Activated naive CD8-positive, alpha-beta T cell treated with anti-CD3 and anti-CD28 coated beads, Interleukin-2, amount 10 ng/mL, durations not matched to agents 7 days and 5 days (primary cell): Measurements from ENCODE around the gene SPECC1. TPM values are rescaled to one million over a fixed set of nuclear protein-coding genes. Genes with fewer than 3 reads are reported as not detected.
A peak's percentile ranks its signal among the peaks of the same experiment; 100 is the strongest.
"Not testable (repeated sequence)": the region's sequence is repeated elsewhere in the genome, so short reads cannot be mapped to it uniquely, and the experiment has no call there.

Experiments used
- ATAC-seq: fragments of 150-1000 bp; cut with Tn5 transposase; one replicate; pipeline ENCODE4 v1.10.0; 2021; ENCODE audit warnings: low read depth, moderate library complexity
- POLR2A ChIA-PET: fragments of 350-600 bp; sonication (Branson Sonifier 250); formaldehyde crosslinking; loops from one replicate; lab custom pipeline; 2021; ENCODE audit warnings: antibody characterized with exemption; lab: Charles Lee
- DNase-seq: peaks from one replicate; pipeline ENCODE4 v3.0.0; 2021
- H3K27ac Mint-ChIP-seq: one replicate; pipeline ENCODE4 v1.8.0; 2022; ENCODE audit warnings: mild to moderate bottlenecking, mixed read lengths
- H3K27me3 Mint-ChIP-seq: one replicate; pipeline ENCODE4 v1.8.0; 2022; ENCODE audit warnings: mild to moderate bottlenecking, moderate library complexity, mixed read lengths
- H3K36me3 Mint-ChIP-seq: one replicate; pipeline ENCODE4 v1.8.0; 2021; ENCODE audit warnings: mild to moderate bottlenecking, mixed read lengths
- H3K4me1 Mint-ChIP-seq: one replicate; pipeline ENCODE4 v1.8.0; 2021; ENCODE audit warnings: mixed read lengths
- H3K4me3 Mint-ChIP-seq: one replicate; pipeline ENCODE4 v1.8.0; 2022; ENCODE audit warnings: mild to moderate bottlenecking, moderate library complexity, mixed read lengths
- H3K9me3 Mint-ChIP-seq: one replicate; pipeline ENCODE4 v1.8.0; 2021; ENCODE audit warnings: mixed read lengths
- total RNA-seq, 2 experiments: library from RNA; stranded (reverse); gene quantifications; one replicate each; pipeline ENCODE4 v1.2.3, GENCODE V29; 2021

SPECC1 gene
- total RNA-seq, 2 experiments from 2014 or later, result 8.3 to 10.0 TPM

GRCh38 chr17:20235747-20236146 is 226.6 kb downstream of the SPECC1 start:
- POLR2A ChIA-PET, result interaction anchor here (1.9 kb wide), 1 partner anchor 10 kb away, joined by 5 read pairs; no protein-coding TSS in a partner anchor
- Mint-ChIP-seq H3K36me3 (peaks cover 4% of the 10 kb centered on the region), H3K27ac (no peak overlapping the region), H3K27me3 (no peaks in the 10 kb centered on the region), H3K4me3 (no peak overlapping the region), H3K9me3 (no peaks in the 10 kb centered on the region), H3K4me1 (peaks cover 18% of the 10 kb centered on the region)
- DNase-seq (no peak), ATAC-seq (no peak)

GRCh38 chr17:20236578-20237227 is 227.5 kb downstream of the SPECC1 start:
- H3K36me3 Mint-ChIP-seq, result peaks cover 4% of the 10 kb centered on the region
- no peaks in the 10 kb centered on the region for H3K9me3 Mint-ChIP-seq
- no peak overlapping the region for H3K27ac Mint-ChIP-seq
- no peaks in the 10 kb centered on the region for H3K27me3 Mint-ChIP-seq
- POLR2A ChIA-PET, result interaction anchor here (1.0 to 1.9 kb wide), 2 partner anchors 9 to 33 kb away, joined by 5 read pairs; no protein-coding TSS in a partner anchor
- DNase-seq (no peak), ATAC-seq (no peak)
- H3K4me3 Mint-ChIP-seq, result no peak overlapping the region
- H3K4me1 Mint-ChIP-seq, result peaks cover 18% of the 10 kb centered on the region

- POLR2A ChIA-PET, DNase-seq, H3K4me3 Mint-ChIP-seq, H3K4me1 Mint-ChIP-seq, H3K27me3 Mint-ChIP-seq, H3K27ac Mint-ChIP-seq, H3K36me3 Mint-ChIP-seq, H3K9me3 Mint-ChIP-seq, ATAC-seq: not testable (repeated sequence)
These were observed 230.6 kb downstream of the SPECC1 start for GRCh38 chr17:20239776-20240175.

GRCh38 chr17:20241855-20242254 is 232.7 kb downstream of the SPECC1 start:
- DNase-seq (no peak), ATAC-seq (no peak)
- H3K4me1 Mint-ChIP-seq, result peaks cover 12% of the 10 kb centered on the region
- POLR2A ChIA-PET, result no interaction called here
- H3K4me3 Mint-ChIP-seq, result no peak overlapping the region
- H3K27me3 Mint-ChIP-seq, result no peaks in the 10 kb centered on the region
- peaks cover 7% of the 10 kb centered on the region for H3K36me3 Mint-ChIP-seq
- peaks cover 1% of the 10 kb centered on the region for H3K9me3 Mint-ChIP-seq
- H3K27ac Mint-ChIP-seq, result no peak overlapping the region

GRCh38 chr17:20242271-20242670 is 233.1 kb downstream of the SPECC1 start:
- Mint-ChIP-seq H3K27ac (no peak overlapping the region), H3K4me3 (no peak overlapping the region), H3K4me1 (peaks cover 16% of the 10 kb centered on the region), H3K27me3 (no peaks in the 10 kb centered on the region), H3K9me3 (peaks cover 1% of the 10 kb centered on the region), H3K36me3 (peaks cover 7% of the 10 kb centered on the region)
- POLR2A ChIA-PET, result no interaction called here
- ATAC-seq (no peak), DNase-seq (no peak)

GRCh38 chr17:20243524-20243923 is 234.4 kb downstream of the SPECC1 start:
- peaks cover 17% of the 10 kb centered on the region for H3K4me1 Mint-ChIP-seq
- no peak overlapping the region for H3K4me3 Mint-ChIP-seq

GRCh38 chr17:20244671-20245070 is 235.5 kb downstream of the SPECC1 start:
- Mint-ChIP-seq H3K4me1 (peaks cover 19% of the 10 kb centered on the region), H3K36me3 (peaks cover 16% of the 10 kb centered on the region), H3K27ac (no peak overlapping the region), H3K9me3 (peaks cover 4% of the 10 kb centered on the region), H3K27me3 (no peaks in the 10 kb centered on the region), H3K4me3 (no peak overlapping the region)
- POLR2A ChIA-PET, result interaction anchor here (1.4 kb wide), 1 partner anchor 9 kb away, joined by 5 read pairs; no protein-coding TSS in a partner anchor
- no peak for DNase-seq
- ATAC-seq, result no peak

More at GRCh38 chr17:20243524-20243923, 234.4 kb downstream of the SPECC1 start:
- Mint-ChIP-seq H3K27ac (no peak overlapping the region), H3K27me3 (no peaks in the 10 kb centered on the region), H3K9me3 (peaks cover 2% of the 10 kb centered on the region), H3K36me3 (peaks cover 13% of the 10 kb centered on the region)
- no peak for ATAC-seq
- no peak for DNase-seq
- POLR2A ChIA-PET, result no interaction called here

GRCh38 chr17:20246692-20247091 is 237.5 kb downstream of the SPECC1 start:
- Mint-ChIP-seq H3K27ac (peak overlapping the region; percentile 88), H3K9me3 (peaks cover 4% of the 10 kb centered on the region), H3K4me3 (peak overlapping the region; percentile 68), H3K4me1 (peaks cover 23% of the 10 kb centered on the region), H3K36me3 (peaks cover 18% of the 10 kb centered on the region), H3K27me3 (no peaks in the 10 kb centered on the region)
- DNase-seq (no peak), ATAC-seq (no peak)
- POLR2A ChIA-PET, result interaction anchor here (1.4 kb wide), 1 partner anchor 12 kb away, joined by 5 read pairs; no protein-coding TSS in a partner anchor

- H3K27ac Mint-ChIP-seq, result no peak overlapping the region
These were observed 244.2 kb downstream of the SPECC1 start for GRCh38 chr17:20253323-20253722.

GRCh38 chr17:20254541-20254940 is 245.4 kb downstream of the SPECC1 start:
- peaks cover 17% of the 10 kb centered on the region for H3K9me3 Mint-ChIP-seq
- H3K36me3 Mint-ChIP-seq, result peaks cover 27% of the 10 kb centered on the region
- ATAC-seq, result no peak
- POLR2A ChIA-PET, result no interaction called here
- no peaks in the 10 kb centered on the region for H3K27me3 Mint-ChIP-seq
- peak overlapping the region; percentile 89 for H3K27ac Mint-ChIP-seq
- H3K4me1 Mint-ChIP-seq, result peaks cover 36% of the 10 kb centered on the region
- no peak for DNase-seq
- no peak overlapping the region for H3K4me3 Mint-ChIP-seq

More at GRCh38 chr17:20253323-20253722, 244.2 kb downstream of the SPECC1 start:
- H3K9me3 Mint-ChIP-seq, result peaks cover 14% of the 10 kb centered on the region
- H3K36me3 Mint-ChIP-seq, result peaks cover 26% of the 10 kb centered on the region
- no peak overlapping the region for H3K4me3 Mint-ChIP-seq
- ATAC-seq (no peak), DNase-seq (no peak)
- POLR2A ChIA-PET, result no interaction called here
- peaks cover 32% of the 10 kb centered on the region for H3K4me1 Mint-ChIP-seq
- H3K27me3 Mint-ChIP-seq, result no peaks in the 10 kb centered on the region

GRCh38 chr17:20256144-20256543 is 247.0 kb downstream of the SPECC1 start:
- Mint-ChIP-seq H3K9me3 (peaks cover 17% of the 10 kb centered on the region), H3K36me3 (peaks cover 30% of the 10 kb centered on the region), H3K27ac (no peak overlapping the region), H3K4me3 (no peak overlapping the region), H3K27me3 (no peaks in the 10 kb centered on the region), H3K4me1 (peaks cover 32% of the 10 kb centered on the region)
- DNase-seq (no peak), ATAC-seq (no peak)
- POLR2A ChIA-PET, result no interaction called here

GRCh38 chr17:20257008-20257407 is 247.8 kb downstream of the SPECC1 start:
- peaks cover 30% of the 10 kb centered on the region for H3K36me3 Mint-ChIP-seq
- ATAC-seq (no peak), DNase-seq (no peak)
- H3K4me3 Mint-ChIP-seq, result no peak overlapping the region
- no peak overlapping the region for H3K27ac Mint-ChIP-seq
- no peaks in the 10 kb centered on the region for H3K27me3 Mint-ChIP-seq
- H3K4me1 Mint-ChIP-seq, result peaks cover 35% of the 10 kb centered on the region
- H3K9me3 Mint-ChIP-seq, result peaks cover 17% of the 10 kb centered on the region
- POLR2A ChIA-PET, result no interaction called here

- peaks cover 43% of the 10 kb centered on the region for H3K4me1 Mint-ChIP-seq
- ATAC-seq (no peak), DNase-seq (no peak)
- peaks cover 15% of the 10 kb centered on the region for H3K9me3 Mint-ChIP-seq
- no peak overlapping the region for H3K4me3 Mint-ChIP-seq
- no peak overlapping the region for H3K27ac Mint-ChIP-seq
- H3K36me3 Mint-ChIP-seq, result peaks cover 25% of the 10 kb centered on the region
- H3K27me3 Mint-ChIP-seq, result no peaks in the 10 kb centered on the region
- POLR2A ChIA-PET, result no interaction called here
These were observed 248.6 kb downstream of the SPECC1 start for GRCh38 chr17:20257798-20258197.

GRCh38 chr17:20259668-20260067 is 250.5 kb downstream of the SPECC1 start:
- H3K27me3 Mint-ChIP-seq, result no peaks in the 10 kb centered on the region
- ATAC-seq (no peak), DNase-seq (no peak)
- H3K4me3 Mint-ChIP-seq, result no peak overlapping the region
- peaks cover 34% of the 10 kb centered on the region for H3K4me1 Mint-ChIP-seq
- H3K9me3 Mint-ChIP-seq, result peaks cover 15% of the 10 kb centered on the region
- H3K27ac Mint-ChIP-seq, result no peak overlapping the region
- POLR2A ChIA-PET, result no interaction called here
- peaks cover 25% of the 10 kb centered on the region for H3K36me3 Mint-ChIP-seq
